ENCODE data around the gene PDP2. TPM values are rescaled to one million over a fixed set of nuclear protein-coding genes. Genes with fewer than 3 reads are reported as not detected.

Gene PDP2
- total RNA-seq, 1 experiment from 2014 or later = 42.0 TPM

DNA sequence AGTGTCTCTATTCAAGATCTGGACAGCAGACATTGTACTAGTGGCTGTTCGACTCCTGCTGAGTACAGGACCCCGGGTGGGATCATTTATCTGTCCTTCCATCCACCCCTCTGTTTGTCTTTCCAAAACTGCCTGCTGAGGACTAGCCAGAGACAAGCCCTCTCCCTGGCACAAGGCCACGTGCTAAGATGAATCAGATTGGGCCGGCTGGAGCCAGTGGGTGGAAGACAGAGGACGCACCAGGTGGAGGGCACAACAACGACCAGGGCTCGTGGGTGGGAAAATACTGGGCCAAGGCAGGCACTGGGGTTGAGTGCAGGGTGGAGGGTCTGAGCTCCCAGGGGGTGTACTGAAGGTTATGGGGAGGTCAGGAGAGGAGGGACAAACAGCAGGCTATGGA lies 37.5 kb upstream of the PDP2 start:
- intact Hi-C loops (cut with micrococcal nuclease; ENCODE audit: unreplicated experiment) = no loop called here
- TF ChIP-seq, protein P1, sequence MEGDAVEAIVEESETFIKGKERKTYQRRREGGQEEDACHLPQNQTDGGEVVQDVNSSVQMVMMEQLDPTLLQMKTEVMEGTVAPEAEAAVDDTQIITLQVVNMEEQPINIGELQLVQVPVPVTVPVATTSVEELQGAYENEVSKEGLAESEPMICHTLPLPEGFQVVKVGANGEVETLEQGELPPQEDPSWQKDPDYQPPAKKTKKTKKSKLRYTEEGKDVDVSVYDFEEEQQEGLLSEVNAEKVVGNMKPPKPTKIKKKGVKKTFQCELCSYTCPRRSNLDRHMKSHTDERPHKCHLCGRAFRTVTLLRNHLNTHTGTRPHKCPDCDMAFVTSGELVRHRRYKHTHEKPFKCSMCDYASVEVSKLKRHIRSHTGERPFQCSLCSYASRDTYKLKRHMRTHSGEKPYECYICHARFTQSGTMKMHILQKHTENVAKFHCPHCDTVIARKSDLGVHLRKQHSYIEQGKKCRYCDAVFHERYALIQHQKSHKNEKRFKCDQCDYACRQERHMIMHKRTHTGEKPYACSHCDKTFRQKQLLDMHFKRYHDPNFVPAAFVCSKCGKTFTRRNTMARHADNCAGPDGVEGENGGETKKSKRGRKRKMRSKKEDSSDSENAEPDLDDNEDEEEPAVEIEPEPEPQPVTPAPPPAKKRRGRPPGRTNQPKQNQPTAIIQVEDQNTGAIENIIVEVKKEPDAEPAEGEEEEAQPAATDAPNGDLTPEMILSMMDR (conservative IDR thresholded peaks at IDR 0.05; ENCODE audit: low read depth, low read length) = no peak
- no peak for TF ChIP-seq EZH2 (IDR thresholded peaks at IDR 0.05; ENCODE audit: borderline replicate concordance, low read depth, low read length, poor library complexity, severe bottlenecking)
- H3K9me3 ChIP-seq (ENCODE audit: low read depth, low read length, poor library complexity, severe bottlenecking) = no peaks in the 10 kb centered on the region
- peaks cover 19% of the 10 kb centered on the region for H3K4me1 ChIP-seq (ENCODE audit: insufficient read depth, low read length, poor library complexity, severe bottlenecking)
- H3K36me3 ChIP-seq (ENCODE audit: insufficient read depth, low read length, poor library complexity, severe bottlenecking) = no peaks in the 10 kb centered on the region
- no TSS peak for BruUV-seq (replicated peaks)
- H3K27ac ChIP-seq (ENCODE audit: low read depth, low read length, poor library complexity, severe bottlenecking) = no peak overlapping the region
- peaks cover 19% of the 10 kb centered on the region for H3K27me3 ChIP-seq (replicated peaks; ENCODE audit: insufficient read depth, low read depth, low read length, poor library complexity)
- CTCF ChIA-PET = interaction anchor here (0.6 kb wide), 1 partner anchor 25 kb away, joined by 3 read pairs; no protein-coding TSS in a partner anchor
- H3K4me3 ChIP-seq (ENCODE audit: low read depth, low read length, poor library complexity, severe bottlenecking) = no peak overlapping the region
- POLR2A ChIA-PET (ENCODE audit: low non-redundant PET) = no interaction called here
- DNase-seq (ENCODE audit: low spot score) = no peak

DNA sequence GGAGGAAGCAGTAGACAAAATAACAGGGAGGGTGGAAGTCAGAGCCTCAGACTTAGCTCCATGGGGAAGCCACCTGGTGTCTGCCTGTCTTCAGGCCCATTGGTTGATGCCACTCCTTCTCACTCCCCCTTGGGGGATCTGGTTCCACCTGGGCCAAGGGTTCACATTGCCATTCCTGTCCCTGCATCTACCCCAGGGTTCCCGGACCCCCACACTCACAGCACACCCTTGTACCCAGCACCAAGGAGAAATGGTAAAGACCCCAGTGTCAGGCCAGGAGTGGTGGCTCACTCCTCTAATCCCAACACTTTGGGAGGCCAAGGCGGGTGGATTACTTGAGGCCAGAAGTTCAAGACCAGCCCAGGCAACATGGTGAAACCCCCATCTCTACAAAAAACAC lies 37.1 kb upstream of the PDP2 start:
- BruUV-seq (replicated peaks) = no TSS peak
- Histone ChIP-seq H3K27me3 (replicated peaks; ENCODE audit: insufficient read depth, low read depth, low read length, poor library complexity) (peaks cover 19% of the 10 kb centered on the region), H3K9me3 (ENCODE audit: low read depth, low read length, poor library complexity, severe bottlenecking) (no peaks in the 10 kb centered on the region), H3K4me3 (ENCODE audit: low read depth, low read length, poor library complexity, severe bottlenecking) (no peak overlapping the region), H3K4me1 (ENCODE audit: insufficient read depth, low read length, poor library complexity, severe bottlenecking) (peaks cover 19% of the 10 kb centered on the region), H3K27ac (ENCODE audit: low read depth, low read length, poor library complexity, severe bottlenecking) (no peak overlapping the region), H3K36me3 (ENCODE audit: insufficient read depth, low read length, poor library complexity, severe bottlenecking) (no peaks in the 10 kb centered on the region)
- intact Hi-C loops (cut with micrococcal nuclease; ENCODE audit: unreplicated experiment) = no loop called here
- no peak for DNase-seq (ENCODE audit: low spot score)
- TF ChIP-seq EZH2 (IDR thresholded peaks at IDR 0.05; ENCODE audit: borderline replicate concordance, low read depth, low read length, poor library complexity, severe bottlenecking) = no peak
- TF ChIP-seq, protein P1 (conservative IDR thresholded peaks at IDR 0.05; ENCODE audit: low read depth, low read length) = no peak
- ChIA-PET CTCF (interaction anchor here (0.6 kb wide), 1 partner anchor 25 kb away, joined by 3 read pairs; no protein-coding TSS in a partner anchor), POLR2A (ENCODE audit: low non-redundant PET) (no interaction called here)

DNA sequence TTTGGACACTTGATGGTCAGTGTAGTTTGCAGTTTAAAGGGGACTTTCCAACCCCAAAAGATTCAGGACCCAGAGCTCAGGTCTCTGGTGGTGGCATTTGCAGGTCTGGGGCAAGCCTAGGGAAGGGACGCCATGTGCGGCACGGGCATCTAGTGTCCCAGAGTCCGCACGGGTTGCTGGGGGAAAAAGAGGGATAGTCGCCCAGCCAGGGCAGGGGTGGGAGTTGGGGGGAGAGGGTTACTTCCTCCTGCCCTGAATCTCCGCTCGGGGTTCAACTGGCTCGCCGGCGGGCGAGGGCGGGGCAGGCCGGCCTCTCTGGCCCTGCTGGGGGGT lies 36.3 kb upstream of the PDP2 start:
- H3K36me3 ChIP-seq (ENCODE audit: insufficient read depth, low read length, poor library complexity, severe bottlenecking) = no peaks in the 10 kb centered on the region
- POLR2A ChIA-PET (ENCODE audit: low non-redundant PET) = no interaction called here
- TF ChIP-seq EZH2 (IDR thresholded peaks at IDR 0.05; ENCODE audit: borderline replicate concordance, low read depth, low read length, poor library complexity, severe bottlenecking) = no peak
- TF ChIP-seq, protein P1 (conservative IDR thresholded peaks at IDR 0.05; ENCODE audit: low read depth, low read length) = no peak
- H3K27me3 ChIP-seq (replicated peaks; ENCODE audit: insufficient read depth, low read depth, low read length, poor library complexity) = peaks cover 19% of the 10 kb centered on the region
- DNase-seq (ENCODE audit: low spot score) = no peak
- no peak overlapping the region for H3K27ac ChIP-seq (ENCODE audit: low read depth, low read length, poor library complexity, severe bottlenecking)
- peak overlapping the region; percentile 53 for H3K4me3 ChIP-seq (ENCODE audit: low read depth, low read length, poor library complexity, severe bottlenecking)
- no TSS peak for BruUV-seq (replicated peaks)
- H3K4me1 ChIP-seq (ENCODE audit: insufficient read depth, low read length, poor library complexity, severe bottlenecking) = peaks cover 19% of the 10 kb centered on the region
- no peaks in the 10 kb centered on the region for H3K9me3 ChIP-seq (ENCODE audit: low read depth, low read length, poor library complexity, severe bottlenecking)
- intact Hi-C loops (cut with micrococcal nuclease; ENCODE audit: unreplicated experiment) = no loop called here
- CTCF ChIA-PET = no interaction called here
